GM19099 (cell line): ENCODE measurements around the gene USP36.

Source experiments
- POLR2A ChIP-seq: IDR thresholded peaks from 3 replicates; pipeline ENCODE4 v1.6.1; 2011; ENCODE audit warnings: low read depth; ENCODE audit not compliant: insufficient read length; ENCODE audit errors: extremely low read depth

USP36 gene

GRCh38 chr17:78876094-78876597 lies 35.5 kb upstream of the USP36 start:
- no peak for TF ChIP-seq POLR2A

DNA sequence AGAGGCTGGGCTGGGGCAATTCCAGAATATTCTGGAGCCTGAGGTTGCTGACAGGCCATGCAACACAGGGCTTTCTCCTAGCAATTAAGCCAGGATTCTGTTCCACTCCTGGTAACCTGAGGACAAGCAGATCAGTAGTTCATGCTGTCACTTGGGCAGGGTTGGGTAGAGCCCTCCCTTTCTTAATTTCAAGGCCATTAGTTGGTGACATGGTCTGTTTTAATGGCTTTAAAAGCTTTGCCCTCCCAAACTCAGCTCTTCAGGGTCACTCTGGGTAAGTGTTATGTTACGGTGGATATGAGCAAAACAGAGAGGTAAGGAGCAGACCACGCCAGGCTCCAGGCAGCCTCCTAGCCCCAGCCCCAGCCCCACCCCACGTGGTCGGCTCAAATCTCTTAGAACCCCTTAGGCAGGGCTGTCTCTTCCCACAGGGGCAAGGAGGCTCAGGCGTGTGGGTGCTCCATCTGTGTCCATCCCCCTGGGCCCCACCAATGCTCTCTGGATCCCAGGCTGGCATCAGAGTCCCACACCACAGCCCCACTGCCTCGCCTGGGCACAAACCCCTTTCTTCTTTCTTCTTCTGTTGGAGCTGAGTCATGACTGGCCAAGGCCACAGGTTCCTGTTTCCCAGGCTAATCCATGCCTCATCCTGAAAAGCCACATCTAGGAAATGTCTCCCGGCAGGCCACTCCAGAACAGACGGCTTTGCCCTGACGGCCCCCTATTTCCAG lies 34.9 kb upstream of the USP36 start:
- TF ChIP-seq POLR2A = no peak

- TF ChIP-seq POLR2A = no peak
These were observed 33.1 kb upstream of the USP36 start for GRCh38 chr17:78873519-78874340.

DNA sequence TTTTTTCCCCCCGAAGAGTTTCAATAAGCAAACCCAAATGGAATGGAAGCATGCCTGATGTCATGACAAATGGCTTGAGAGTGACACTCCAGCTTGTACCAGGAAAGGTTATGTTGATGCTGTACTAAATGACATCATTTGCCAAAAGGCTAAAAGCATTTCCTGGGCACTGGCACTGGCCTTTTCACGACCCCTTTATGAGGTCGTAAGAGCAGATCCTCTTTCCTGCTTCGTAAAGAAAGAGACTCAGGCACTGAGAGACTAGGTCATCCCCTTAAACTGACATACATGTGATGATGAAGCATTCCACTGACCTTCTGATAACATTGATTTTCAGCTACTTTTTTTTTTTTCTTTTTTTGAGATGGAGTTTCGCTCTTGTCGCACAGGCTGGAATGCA lies 31.9 kb upstream of the USP36 start:
- no peak for TF ChIP-seq POLR2A

DNA sequence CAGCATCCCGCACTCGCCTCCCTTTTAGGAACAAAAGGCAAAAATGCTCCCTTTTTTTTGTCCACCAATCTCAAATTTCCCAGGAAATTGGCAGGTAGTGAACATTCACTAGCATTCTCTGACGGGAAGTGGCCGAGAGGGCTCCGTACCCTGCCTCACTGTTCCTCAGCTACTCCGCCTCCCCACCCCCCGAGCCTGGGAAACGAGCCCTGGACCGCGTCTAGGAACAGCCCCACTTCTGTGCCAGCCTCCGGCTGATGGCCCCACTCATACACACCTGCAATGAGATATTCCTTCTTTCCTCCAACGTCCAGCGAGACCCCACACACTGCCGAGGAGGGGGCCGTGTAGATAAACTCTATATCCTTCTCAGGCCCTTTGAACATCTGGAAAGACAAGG lies 30.0 kb upstream of the USP36 start:
- no peak for TF ChIP-seq POLR2A

GRCh38 chr17:78868391-78868790 lies 27.8 kb upstream of the USP36 start:
- TF ChIP-seq POLR2A = no peak

- TF ChIP-seq POLR2A = no peak
These were observed 25.2 kb upstream of the USP36 start for GRCh38 chr17:78865682-78866390.

DNA sequence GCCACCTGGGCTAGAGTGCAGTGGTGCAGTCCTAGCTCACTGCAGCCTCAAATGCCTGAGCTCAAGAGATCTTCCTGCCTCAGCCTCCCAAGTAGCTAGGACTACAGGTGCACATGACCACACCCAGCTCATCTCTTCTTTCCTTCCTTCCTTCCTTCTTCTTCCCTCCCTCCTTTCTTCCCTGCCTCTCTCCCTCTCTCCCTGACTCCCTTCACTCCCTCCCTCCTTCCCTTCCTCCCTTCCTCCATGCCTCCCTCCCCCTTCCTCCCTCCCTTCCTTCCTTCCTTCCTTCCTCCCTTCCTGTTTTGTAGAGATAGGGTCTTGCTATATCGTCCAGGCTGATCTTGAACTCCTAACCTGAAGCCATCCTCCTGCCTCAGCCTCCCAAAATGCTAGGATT lies 23.5 kb upstream of the USP36 start:
- TF ChIP-seq POLR2A = no peak

DNA sequence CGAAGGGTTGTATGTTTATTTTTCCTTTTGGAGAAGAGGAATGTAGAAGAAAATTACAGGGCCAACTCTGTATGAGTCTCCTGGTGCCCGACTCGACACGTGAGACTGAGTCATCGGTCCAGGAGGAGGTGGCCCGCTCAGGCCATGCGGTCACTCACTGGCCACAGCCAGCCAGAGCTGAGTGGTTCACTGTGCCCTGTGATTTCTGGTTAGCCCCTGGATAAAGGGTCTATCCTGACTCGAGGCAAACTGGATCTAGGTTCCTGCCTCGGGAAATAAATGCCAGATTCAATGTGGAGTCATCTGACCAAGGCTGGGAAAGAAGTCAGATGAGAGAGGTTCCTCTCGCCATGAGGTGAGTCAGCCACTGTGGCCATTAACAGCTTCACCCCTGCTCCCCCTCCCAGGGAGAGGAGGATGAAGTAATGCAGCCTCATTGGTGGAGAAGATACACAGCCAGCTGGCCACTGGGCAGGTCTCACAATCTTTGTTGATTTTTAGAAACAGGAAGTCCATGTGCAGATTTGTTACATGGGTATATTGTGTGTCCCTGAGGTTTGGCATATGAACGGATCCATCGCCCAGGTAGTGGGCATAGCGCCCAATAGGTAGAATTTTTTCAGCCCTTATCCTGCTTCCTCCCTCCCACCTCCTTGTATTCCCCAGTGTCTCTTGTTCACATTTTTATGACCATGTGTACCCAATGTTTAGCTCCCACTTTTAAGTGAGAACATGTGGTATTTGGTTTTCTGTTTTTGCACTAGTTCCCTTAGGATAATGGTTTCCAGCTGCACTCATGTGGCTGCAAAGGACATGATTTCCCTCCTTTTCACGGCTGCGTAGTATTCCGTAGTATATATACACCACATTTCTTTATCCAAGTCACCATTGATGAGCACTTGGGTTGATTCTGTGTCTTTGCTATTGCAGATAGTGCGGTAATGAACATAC lies 21.7 kb upstream of the USP36 start:
- no peak for TF ChIP-seq POLR2A

GRCh38 chr17:78861229-78861628 lies 20.6 kb upstream of the USP36 start:
- TF ChIP-seq POLR2A = no peak

GRCh38 chr17:78859051-78859450 lies 18.4 kb upstream of the USP36 start:
- TF ChIP-seq POLR2A = no peak

GRCh38 chr17:78857266-78857665 lies 16.7 kb upstream of the USP36 start:
- TF ChIP-seq POLR2A = no peak

DNA sequence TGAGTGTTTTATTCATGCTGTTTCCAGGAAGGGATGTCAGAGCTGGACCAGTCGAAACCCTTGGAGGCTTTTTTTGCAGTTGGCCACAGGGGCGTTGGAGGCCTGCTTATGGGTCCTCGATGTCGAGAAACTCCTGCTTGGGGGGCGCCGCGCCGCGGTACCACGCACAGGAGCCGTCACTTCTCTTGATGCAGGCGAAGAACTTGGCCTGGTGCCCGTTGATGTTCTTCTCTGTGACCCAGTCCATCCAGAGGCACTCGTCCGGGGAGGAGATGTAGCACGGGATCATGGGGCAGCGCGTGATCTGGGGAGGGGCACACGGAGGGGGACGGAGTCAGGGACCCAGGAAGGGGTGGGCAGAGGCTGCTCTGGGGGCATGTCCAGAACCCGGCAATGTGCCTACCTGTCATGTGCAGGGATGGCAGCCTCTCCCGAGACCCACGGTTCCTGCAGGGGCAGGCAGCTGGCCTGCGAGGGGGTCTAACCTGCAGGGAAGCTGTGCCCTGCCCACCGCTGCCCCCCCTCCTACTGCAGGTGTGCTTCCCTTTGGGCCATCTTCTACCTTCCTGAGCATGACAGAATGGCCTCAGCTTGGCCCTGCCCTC lies 15.0 kb upstream of the USP36 start:
- no peak for TF ChIP-seq POLR2A

DNA sequence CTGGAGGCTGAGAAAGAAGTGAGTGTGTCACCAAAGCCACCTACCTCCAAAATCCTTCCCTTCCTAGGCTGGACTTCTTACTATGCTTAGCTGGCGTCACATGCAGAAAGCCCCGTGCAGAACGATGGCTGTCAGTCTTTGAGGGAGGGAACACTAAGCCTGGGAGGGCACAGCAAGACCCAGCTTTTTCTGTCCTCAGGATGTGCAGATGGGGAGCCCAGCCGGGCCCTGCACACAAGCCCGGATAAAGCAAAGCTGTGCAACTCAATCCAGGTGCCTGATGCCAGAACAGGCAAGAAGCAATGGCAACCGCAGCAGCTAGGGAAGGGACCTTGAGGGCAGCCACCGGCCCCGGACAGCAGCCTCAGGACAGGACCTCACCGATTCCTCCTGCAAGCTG lies 13.9 kb upstream of the USP36 start:
- no peak for TF ChIP-seq POLR2A

- TF ChIP-seq POLR2A = no peak
These were observed 13.3 kb upstream of the USP36 start for GRCh38 chr17:78853926-78854394.

GRCh38 chr17:78852709-78853121 lies 12.1 kb upstream of the USP36 start:
- no peak for TF ChIP-seq POLR2A
